Right lobe of liver (tissue), 4 donors: ENCODE data around the gene SPRING1.

Experiments
- CTCF ChIP-seq, 4 donors: fragments of 200-600 bp in 3 of 4; fragments of 450-650 bp in 1 of 4; IDR thresholded peaks; one replicate each; pipeline versions ENCODE4 v1.5.1 to v1.8.0; 2016 to 2022; ENCODE audit warnings: antibody characterized with exemption in 4 of 4, mild to moderate bottlenecking in 2 of 4
- POLR2A ChIP-seq: fragments of 450-650 bp; IDR thresholded peaks from one replicate; pipeline ENCODE4 v1.6.1; 2017; ENCODE audit warnings: antibody characterized with exemption, mild to moderate bottlenecking
- donor health status: DM: no; HTN: no; CAD: no.
- donor health status: DM: no; HTN: no; CAD: no.
- donor health status: DM: no; HTN: yes; CAD: no.

DNA sequence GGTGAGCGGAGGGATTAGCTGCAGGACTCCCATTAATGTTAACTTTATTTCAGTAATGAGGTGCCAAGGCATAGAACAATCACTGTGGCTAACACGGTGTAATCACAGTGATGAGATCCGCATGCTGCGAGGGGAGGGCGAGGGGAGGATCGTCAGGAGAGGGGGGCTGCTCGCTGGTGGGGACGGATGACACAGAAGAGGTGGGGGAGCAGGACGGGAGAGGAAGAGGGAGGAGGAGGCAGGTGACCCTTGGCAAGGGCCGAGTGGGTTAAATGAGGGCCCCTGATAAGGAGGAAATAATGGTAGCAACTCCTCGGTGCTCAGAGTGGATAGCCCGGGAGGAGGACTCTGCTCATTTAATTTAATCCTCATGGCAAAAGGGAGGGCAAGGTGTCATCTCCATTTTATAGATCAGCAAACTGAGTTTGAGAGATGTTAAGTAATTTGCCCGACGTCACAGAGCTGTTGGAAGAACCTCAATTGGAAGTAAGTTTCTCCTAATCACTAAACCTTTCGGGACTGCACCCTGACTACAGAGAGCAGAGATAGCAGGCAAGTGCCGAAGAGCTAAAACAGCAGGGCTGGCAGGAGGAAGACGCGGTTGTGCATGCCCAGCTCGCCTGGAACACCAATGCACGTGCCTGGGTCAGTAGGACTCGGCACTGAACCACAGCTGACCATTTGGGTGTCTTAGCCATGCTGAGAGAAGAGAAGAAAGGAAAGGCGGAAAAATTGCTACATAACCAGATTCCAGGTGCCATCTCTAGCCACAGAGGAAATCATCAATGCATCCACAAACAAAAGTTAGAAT is 43.0 kb downstream of the SPRING1 start:
- TF ChIP-seq CTCF (IDR thresholded peaks at IDR 0.05) (no peak), POLR2A (no peak)
